Transverse colon (tissue), 4 donors: ENCODE data around the gene TRRAP.

Experiments
- CTCF ChIP-seq, 5 experiments: fragments of 200-600 bp in 3 of 5; fragments of 450-650 bp in 2 of 5; sonication (generic) in 3 of 5; IDR thresholded peaks; 1 replicate in 2 of 5; 2 replicates in 3 of 5; pipeline ENCODE4 v1.5.1; 2016 to 2017; ENCODE audit warnings: antibody characterized with exemption in 5 of 5, inconsistent platforms in 3 of 5, mild to moderate bottlenecking in 2 of 5, moderate library complexity in 1 of 5
- POLR2AphosphoS5 ChIP-seq, 3 donors: sonication (generic); formaldehyde crosslinking; IDR thresholded peaks; one replicate each; pipeline ENCODE4 v1.6.1; 2016; ENCODE audit warnings: antibody characterized with exemption in 3 of 3

GRCh38 chr7:98935811-98936210 lies 57.5 kb downstream of the TRRAP start:
- TF ChIP-seq CTCF (IDR thresholded peaks at IDR 0.05) (no peak), POLR2AphosphoS5 (IDR thresholded peaks at IDR 0.05) (no peak)
